ENCODE measurements around the gene HEATR5A.
"Not testable (repeated sequence)": the region's sequence is repeated elsewhere in the genome, so short reads cannot be mapped to it uniquely, and the experiment has no call there.

Gene HEATR5A

GRCh38 chr14:31420319-31421111 is at the start of gene HEATR5A:
Gene HEATR5A, minus strand, starts transcription at chr14:31420550. Its CDS starts 17,575 bp downstream, at chr14:31402975.
- peak; percentile 87 for DNase-seq (ENCODE audit: low read depth)

GRCh38 chr14:31466554-31466953 is 46.2 kb upstream of the HEATR5A start:
- DNase-seq (ENCODE audit: low read depth), result no peak

GRCh38 chr14:31465111-31465510 is 44.8 kb upstream of the HEATR5A start:
- no peak for DNase-seq (ENCODE audit: low read depth)

GRCh38 chr14:31462450-31462849 is 42.1 kb upstream of the HEATR5A start:
- not testable (repeated sequence) for DNase-seq (ENCODE audit: low read depth)

GRCh38 chr14:31461545-31461944 is 41.2 kb upstream of the HEATR5A start:
- no peak for DNase-seq (ENCODE audit: low read depth)

- DNase-seq (ENCODE audit: low read depth), result no peak
These were observed 37.6 kb upstream of the HEATR5A start for GRCh38 chr14:31457665-31458659.

GRCh38 chr14:31456841-31457664 is 36.7 kb upstream of the HEATR5A start, which contains the start of gene DTD2:
Gene DTD2, minus strand, starts transcription at chr14:31457506. Its CDS starts 113 bp downstream, at chr14:31457393.
- DNase-seq (ENCODE audit: low read depth), result peak; percentile 87

GRCh38 chr14:31449971-31450610 is 29.7 kb upstream of the HEATR5A start:
- no peak for DNase-seq (ENCODE audit: low read depth)

GRCh38 chr14:31449136-31449535 is 28.8 kb upstream of the HEATR5A start:
- no peak for DNase-seq (ENCODE audit: low read depth)

- DNase-seq (ENCODE audit: low read depth), result no peak
These were observed 25.4 kb upstream of the HEATR5A start for GRCh38 chr14:31445703-31446102.

GRCh38 chr14:31442284-31442683 is 21.9 kb upstream of the HEATR5A start:
- no peak for DNase-seq (ENCODE audit: low read depth)

- no peak for DNase-seq (ENCODE audit: low read depth)
These were observed 21.1 kb upstream of the HEATR5A start for GRCh38 chr14:31441273-31442111.

GRCh38 chr14:31440280-31440679 is 19.9 kb upstream of the HEATR5A start:
- DNase-seq (ENCODE audit: low read depth), result no peak

GRCh38 chr14:31439561-31439960 is 19.2 kb upstream of the HEATR5A start:
- DNase-seq (ENCODE audit: low read depth), result no peak

- not testable (repeated sequence) for DNase-seq (ENCODE audit: low read depth)
These were observed 16.8 kb upstream of the HEATR5A start for GRCh38 chr14:31437045-31437691.

- DNase-seq (ENCODE audit: low read depth), result no peak
These were observed 14.9 kb upstream of the HEATR5A start for GRCh38 chr14:31435276-31435675.

- DNase-seq (ENCODE audit: low read depth), result no peak
These were observed 10.4 kb upstream of the HEATR5A start for GRCh38 chr14:31430634-31431264.

GRCh38 chr14:31429791-31430190 is 9.4 kb upstream of the HEATR5A start:
- DNase-seq (ENCODE audit: low read depth), result no peak

- no peak for DNase-seq (ENCODE audit: low read depth)
These were observed 7.7 kb upstream of the HEATR5A start for GRCh38 chr14:31428011-31428410.
